Activated CD8-positive, alpha-beta memory T cell treated with anti-CD3 and anti-CD28 coated beads, Interleukin-2, amount 50 U/mL, for 4 hours (primary cell): ENCODE measurements around the gene CEBPZ.
"Not testable (repeated sequence)": the region's sequence is repeated elsewhere in the genome, so short reads cannot be mapped to it uniquely, and the experiment has no call there.

Experiments
- DNase-seq: peaks from one replicate; pipeline ENCODE4 v3.0.0-alpha.2; 2020

The CEBPZ gene, protein sequence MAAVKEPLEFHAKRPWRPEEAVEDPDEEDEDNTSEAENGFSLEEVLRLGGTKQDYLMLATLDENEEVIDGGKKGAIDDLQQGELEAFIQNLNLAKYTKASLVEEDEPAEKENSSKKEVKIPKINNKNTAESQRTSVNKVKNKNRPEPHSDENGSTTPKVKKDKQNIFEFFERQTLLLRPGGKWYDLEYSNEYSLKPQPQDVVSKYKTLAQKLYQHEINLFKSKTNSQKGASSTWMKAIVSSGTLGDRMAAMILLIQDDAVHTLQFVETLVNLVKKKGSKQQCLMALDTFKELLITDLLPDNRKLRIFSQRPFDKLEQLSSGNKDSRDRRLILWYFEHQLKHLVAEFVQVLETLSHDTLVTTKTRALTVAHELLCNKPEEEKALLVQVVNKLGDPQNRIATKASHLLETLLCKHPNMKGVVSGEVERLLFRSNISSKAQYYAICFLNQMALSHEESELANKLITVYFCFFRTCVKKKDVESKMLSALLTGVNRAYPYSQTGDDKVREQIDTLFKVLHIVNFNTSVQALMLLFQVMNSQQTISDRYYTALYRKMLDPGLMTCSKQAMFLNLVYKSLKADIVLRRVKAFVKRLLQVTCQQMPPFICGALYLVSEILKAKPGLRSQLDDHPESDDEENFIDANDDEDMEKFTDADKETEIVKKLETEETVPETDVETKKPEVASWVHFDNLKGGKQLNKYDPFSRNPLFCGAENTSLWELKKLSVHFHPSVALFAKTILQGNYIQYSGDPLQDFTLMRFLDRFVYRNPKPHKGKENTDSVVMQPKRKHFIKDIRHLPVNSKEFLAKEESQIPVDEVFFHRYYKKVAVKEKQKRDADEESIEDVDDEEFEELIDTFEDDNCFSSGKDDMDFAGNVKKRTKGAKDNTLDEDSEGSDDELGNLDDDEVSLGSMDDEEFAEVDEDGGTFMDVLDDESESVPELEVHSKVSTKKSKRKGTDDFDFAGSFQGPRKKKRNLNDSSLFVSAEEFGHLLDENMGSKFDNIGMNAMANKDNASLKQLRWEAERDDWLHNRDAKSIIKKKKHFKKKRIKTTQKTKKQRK

DNA sequence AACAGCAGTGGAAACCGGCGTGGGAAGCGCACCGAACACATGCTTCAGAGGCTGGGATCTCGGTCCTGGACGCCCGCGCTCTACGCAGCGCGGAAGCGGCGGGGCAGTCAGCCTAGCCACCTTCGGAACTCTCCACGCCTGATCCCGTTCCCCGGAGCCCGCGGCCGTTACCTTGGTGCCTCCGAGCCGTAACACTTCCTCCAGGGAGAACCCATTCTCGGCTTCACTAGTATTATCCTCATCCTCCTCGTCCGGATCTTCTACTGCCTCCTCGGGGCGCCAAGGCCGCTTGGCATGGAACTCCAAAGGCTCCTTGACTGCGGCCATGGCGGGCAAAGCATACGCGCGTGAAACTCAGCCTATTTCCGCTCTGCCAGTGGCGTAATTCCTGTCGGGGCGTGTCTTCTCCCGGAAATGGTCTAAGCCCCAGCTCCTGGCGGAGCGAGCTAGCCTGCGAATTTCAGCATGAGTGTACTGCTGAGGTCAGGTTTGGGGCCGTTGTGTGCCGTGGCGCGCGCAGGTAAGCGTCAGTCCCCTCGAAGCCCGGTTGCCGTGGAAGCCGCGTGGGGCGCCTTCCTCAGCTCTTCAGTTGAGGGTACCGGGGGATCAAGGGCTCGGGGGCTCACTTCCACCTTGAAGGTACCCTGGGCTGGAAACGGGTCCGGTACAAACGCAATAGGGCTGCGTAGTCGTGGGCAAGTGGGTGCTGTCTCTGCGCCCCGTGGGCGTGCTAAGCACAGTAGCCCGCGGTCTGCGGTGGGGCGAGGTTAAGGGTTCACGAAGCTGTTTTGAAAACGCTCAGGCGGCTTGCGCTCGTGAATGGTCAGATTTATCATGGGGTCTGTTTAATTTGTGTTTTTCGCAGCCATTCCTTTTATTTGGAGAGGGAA lies at the start of gene CEBPZ, which contains the start of gene NDUFAF7:
Gene CEBPZ, minus strand, starts transcription at position 356 of the 890 bp plus-strand sequence. Its CDS starts 29 bp downstream, at position 327.
Gene NDUFAF7, plus strand, starts transcription at position 418 of the 890 bp plus-strand sequence. Its CDS starts 48 bp downstream, at position 466.
- DNase-seq, result peak; percentile 86

DNA sequence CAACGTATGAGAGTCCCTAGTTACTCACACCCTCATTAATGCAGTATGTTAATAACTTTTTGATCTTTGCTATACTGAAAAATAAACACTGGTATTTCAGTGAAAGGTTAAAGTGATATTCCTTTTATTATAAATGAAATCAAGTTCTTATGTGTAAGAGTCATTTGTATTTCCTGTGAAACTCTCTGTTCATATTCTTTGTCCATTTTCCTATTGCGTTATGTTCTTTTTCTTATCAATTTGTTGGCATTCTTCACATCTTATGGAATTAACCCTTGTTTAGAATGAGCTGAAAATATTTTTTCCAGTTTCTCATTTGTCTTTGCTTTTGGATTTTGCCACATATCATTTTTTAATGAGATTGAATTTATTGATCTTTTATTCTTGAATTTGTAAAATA lies 44.9 kb upstream of the CEBPZ start:
- no peak for DNase-seq

DNA sequence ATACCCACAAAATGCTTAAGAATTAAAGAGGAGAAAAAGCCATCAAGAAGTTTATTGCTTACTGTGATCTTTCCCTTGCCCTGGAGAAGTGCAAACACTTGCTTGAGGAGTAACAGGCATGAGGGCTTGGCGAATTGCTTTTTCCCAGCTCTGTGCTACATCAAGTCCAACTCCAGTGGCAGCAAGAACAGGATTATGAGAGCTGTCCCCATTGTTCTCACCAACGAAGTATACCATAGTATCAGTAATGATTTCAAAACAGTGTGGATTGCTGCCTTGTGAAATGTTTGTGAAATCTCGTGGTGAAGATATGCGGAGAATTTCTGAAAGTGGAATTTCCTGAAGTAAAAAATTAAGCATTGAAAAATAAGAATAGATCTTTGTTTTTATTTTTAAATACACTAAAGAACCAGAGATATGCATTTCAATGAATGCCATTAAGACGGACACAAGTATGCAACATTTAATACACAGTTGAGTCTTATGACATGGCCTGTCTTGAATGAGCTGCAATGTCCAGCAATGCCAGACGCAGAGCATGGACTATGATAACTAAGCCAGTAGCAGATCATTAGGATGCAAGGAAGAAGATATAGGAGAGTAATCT lies 43.1 kb upstream of the CEBPZ start:
- DNase-seq, result no peak

DNA sequence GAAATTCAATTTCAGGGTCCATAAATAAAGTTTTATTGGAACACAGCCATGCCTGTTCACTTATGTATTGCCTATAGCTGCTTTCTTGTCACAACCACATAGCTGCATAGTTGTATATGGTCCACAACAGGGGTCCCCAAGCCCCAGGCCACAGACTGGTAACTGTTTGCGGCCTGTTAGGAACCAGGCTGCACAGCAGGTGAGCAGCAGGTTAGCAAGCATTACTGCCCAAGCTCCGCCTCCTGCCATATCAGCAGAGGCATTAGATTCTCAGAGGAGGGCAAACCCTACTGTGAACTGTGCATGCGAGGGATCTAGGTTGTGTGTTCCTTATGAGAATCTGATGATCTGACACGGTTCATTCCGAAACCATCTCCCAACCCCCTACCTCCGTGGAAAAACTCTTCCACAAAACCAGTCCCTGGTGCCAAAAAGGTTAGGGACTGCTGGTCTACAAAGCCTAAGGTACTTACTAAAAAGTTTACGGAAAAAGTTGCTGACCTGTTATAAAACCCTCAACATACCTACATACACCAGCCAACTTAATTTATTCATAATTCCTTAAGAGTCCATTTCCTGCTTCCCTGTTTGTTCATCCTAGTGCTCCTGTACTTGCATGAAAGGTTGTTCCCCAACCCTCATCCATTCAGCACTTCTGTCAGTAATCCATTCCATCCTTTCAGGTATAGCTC lies 40.1 kb upstream of the CEBPZ start:
- no peak for DNase-seq

DNA sequence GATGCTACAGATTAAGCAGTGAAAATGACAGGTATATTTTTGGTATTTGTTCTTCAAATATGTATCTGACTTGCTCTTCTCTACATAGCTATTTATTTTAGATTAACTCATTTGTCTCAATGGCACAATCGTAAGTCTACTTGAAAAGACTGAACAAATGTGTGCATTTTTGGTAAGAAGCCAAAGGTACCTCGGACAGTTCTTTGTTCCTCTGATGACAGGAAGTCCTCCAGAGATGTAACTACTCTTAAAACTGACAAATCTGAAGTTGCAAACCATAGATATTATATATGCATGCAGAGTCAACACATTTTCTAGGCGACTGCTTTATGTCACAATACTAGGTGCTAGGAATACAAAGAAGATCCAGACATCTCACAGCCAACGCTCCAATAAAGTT lies 36.7 kb upstream of the CEBPZ start:
- DNase-seq, result no peak

DNA sequence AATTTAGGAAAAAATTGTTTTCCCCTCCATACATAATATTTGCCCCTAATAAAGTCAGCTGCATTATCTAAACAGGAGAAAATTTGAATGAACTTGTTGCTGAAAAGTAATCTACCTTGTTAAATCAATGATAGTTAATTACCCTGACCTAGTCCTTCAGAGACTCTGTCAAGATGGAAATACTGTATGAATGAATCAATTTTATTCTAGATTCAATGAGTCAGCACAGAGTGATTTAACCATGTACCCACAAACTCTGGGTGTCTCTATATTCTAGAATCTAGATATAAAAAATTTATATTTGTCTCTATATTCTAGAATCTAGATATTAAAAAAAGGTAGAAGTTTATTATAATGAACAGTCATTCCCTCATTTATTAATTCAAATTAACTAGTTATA lies 36.3 kb upstream of the CEBPZ start:
- DNase-seq, result no peak

DNA sequence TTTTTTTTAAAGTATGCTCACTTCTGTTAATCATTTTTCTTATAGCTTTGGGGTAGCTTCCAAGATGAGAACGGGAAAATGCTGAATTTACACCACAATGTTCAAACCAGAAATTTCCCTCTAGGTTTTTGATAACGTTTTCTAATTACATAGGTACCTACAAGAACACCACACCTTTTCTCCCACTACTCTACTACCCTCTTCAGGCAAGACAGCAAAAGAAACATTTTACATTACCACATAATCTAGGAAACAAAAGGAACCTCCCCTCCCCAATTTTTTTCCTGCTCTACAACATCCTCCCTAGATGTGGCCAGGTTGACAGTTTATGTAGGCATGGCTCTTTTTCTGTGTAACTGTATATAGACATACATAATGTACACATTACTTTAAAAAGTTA lies 32.4 kb upstream of the CEBPZ start:
- DNase-seq, result no peak

DNA sequence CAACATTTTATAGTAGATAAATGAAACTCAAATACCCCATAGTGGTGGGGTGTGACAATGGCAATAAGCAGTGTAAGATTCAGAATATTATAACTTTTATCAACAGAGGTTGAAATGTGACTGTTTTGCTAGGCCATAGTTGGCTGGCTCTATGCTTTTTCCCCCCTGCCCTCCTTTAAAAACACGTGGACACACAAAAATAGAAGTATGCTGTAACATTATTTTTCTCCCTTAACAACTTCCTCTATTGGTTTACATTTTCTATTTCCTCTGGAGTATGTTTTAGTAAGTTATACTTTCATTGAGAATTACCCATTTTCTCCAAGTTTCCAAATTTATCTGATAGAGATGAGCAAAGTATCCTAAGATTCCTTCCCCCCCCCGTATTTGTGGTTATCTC lies 31.1 kb upstream of the CEBPZ start:
- DNase-seq, result no peak

DNA sequence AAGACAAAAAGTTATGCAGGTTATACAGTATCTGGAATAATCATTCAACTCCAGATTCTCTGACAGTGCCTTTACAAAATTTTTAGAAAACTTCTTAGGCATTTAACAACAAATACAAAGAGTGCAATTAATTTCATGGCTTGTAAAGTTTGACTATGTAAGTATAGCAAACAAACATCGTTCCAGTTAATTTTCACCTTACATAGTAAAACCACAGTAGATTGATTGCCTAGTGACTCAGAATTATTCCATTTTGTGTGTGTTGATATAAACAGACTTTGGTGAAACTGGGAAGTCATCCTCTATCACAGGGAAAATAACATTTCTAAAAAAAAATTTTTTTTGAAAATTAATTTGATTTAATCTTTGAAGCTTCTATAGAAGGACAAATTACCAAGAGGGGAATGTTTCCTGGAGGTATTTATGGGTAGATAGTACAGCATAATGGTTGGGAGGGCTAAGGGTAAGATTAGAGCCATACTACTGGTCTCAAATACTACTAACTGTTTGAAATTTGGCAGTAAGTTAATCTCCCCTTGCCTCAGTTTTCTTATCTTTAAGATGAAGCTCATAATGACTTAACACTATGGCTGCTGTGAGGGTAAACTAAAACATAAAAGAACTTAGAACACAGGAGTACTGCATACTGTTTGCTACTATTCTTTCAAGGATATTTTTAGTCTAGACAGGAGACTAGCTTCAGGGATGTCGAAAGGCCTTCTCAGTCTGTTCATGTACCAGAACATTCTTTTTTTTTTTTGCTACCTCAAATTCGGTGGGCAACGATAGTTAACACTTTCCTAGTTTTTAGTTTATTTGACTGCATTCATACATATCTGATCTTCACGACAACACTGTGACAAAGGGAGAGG lies 19.7 kb upstream of the CEBPZ start:
- DNase-seq, result no peak

DNA sequence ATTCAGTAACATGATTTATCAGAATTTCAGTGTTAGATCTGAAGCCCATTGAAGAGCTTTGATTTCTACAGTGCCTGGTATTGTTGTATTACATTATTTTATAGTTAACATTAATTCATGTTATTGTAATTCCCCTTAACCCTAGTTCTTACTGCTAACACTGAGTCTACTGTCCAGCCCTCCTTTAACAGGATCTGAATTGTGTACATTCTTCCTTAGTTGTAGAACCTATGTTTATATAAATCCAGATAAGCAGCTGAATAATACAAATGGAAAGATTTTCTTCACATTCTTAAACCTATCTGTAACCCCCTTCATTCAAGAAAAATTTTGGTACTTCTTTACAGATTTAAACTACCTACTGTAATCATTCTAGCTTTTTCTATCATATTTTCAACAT lies 14.8 kb upstream of the CEBPZ start:
- DNase-seq, result no peak

DNA sequence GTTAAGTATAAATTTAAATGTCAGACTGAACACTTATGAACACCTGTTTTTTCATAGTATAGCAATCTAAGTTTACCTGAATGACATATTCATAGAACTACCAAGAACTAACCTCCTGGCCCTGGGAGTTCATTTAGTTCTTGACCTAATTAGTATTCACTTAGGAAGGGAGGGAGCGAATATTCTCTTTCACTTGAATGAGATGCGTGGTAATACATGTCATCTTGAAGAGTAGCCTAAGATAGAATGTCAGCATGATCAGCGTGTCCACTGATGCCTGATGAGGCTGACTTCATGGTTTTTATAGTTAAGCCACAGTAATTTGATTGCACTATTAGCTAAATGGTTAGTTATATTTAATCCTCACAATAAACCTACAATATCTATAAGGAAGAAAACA lies 13.4 kb upstream of the CEBPZ start:
- DNase-seq, result no peak

DNA sequence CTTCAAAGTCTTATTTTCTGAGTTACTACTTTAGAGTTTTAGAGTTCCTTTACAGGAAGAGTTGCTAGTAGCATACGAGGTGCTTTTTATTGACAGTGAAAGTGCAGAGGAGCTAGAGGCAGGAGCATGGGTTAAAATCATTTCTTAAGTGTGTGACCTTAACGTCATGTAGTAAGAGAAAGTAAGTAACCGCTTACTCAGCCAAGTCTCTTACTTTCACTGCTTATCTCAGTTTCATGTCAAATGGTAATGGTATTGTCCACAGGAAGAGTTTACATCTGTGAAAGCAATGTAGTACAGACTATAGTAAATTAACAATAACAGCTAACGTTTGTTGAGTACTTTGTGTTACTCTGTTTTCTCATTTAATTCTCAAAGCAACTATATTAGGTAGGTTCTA lies 12.6 kb upstream of the CEBPZ start:
- DNase-seq, result no peak

DNA sequence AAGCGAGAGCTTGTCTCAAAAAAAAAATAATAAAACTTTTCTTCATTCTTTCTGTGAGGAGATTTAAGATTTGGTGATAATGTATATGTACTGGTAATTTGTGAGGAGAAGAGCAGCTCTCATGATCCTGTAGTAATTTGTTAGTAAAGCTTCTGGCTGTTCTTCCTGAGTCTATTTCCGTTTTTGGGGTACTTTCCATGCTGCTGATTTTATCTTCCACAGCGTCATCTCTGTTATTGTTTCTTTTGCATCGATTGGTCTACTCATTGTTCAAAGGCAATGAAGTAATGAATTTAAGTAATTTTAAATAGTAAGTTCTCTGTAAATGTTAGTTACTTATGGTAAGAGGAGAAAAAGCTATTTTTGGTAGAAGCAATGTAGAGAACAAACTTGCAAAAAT lies 12.0 kb upstream of the CEBPZ start:
- no peak for DNase-seq

DNA sequence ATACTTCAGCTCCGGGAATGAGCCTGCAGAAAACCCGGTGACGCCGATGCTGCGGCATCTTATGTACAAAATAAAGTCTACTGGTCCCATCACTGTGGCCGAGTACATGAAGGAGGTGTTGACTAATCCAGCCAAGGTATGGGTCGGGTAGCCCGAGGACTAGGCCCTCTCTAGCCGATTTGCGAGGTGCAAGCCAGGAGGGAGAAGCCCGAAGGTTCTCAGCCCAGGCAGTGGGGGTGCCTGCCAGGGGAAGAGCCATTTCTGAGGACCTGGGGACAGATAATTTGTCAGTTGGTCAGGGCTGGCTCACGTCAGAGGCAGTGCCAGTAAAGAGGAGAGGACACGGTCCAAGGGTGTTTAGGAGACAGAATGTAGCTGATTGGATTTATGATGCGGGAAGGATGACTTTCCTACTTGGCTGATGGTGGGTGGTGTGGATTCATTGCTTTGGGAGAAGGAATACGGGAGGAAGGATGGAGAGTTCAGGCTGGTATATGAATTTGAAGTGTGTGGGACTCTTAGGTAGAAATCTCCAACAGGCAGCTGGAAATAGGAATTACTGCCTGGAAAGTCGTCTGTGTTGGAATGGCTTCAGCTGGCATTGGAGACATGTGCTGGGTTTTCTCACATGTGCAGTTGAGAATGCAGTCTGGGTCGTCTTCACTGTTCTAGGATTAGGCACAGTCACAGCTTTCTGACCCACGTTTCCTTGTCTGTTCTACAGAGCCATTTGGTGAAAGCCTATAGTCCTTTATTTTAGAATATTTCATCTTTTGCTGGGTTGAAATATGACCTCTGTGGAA lies 936 bp upstream of the CEBPZ start:
- peak; percentile 15 for DNase-seq

DNA sequence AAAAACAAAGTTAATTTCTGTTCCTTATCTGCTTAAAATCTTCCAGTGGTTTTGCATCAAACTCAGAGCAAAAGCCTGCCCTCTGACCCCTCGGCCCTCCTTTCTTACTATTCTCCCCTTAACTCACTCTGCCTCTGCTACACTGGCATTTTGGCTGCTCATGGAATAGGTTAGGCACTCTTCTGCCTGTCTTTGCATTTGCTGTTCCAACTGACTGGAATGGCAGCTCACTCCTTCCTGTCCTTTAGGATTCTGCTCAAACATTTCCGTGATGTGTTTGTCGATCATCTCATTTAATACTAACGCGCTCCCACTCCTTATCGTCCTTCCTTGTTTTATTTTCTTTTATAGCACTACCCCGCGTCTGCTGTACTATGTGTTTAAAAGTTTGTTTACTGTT lies 815 bp downstream of the CEBPZ start:
- DNase-seq, result no peak

DNA sequence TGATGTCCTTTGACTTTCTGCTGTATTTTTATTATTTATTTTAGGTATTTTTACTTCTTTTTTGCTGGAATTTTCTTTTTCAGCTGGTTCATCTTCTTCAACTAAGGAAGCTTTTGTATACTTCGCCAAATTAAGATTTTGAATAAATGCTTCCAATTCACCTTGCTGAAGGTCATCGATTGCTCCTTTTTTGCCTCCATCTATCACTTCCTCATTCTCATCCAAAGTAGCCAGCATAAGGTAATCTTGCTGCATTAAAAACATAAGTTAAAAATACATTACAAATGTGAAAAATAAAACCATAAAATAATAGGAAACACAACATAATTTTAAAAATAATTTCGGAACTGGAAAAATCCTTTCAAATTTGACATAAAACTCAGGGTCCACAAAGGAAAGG lies 2.6 kb downstream of the CEBPZ start:
- DNase-seq, result no peak

DNA sequence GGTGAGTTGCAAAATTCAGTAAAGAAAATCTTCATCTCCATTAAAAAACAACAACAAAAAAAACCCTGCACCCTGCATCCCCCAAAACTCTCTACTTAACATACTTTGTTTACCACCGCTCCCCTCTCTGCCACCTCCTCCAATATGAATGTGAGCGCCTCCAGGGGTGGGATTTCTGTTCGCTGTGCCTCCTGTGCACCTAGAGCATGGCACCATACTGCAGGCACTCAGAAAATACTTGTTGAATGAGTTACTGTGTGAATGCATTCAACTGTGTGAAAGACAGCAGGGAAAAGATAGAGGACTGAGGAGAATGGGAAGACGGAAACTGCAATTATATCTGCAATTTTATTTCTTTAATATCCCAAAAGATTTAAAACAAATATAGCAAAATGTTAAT lies 4.5 kb downstream of the CEBPZ start:
- no peak for DNase-seq

DNA sequence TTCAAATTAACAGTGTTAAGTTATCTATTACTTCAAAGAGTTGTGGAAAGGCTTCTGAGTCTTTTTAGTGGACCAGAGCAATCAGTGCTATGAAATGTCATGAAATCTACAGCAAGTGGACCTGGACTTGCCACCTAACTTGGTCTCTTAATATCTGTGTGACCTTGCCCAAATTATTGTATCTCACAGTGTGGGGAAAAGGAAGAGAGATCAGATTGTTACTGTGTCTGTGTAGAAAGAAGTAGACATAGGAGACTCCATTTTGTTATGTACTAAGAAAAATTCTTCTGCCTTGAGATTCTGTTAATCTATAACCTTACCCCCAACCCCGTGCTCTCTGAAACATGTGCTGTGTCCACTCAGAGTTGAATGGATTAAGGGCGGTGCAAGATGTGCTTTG lies 6.3 kb downstream of the CEBPZ start:
- not testable (repeated sequence) for DNase-seq

DNA sequence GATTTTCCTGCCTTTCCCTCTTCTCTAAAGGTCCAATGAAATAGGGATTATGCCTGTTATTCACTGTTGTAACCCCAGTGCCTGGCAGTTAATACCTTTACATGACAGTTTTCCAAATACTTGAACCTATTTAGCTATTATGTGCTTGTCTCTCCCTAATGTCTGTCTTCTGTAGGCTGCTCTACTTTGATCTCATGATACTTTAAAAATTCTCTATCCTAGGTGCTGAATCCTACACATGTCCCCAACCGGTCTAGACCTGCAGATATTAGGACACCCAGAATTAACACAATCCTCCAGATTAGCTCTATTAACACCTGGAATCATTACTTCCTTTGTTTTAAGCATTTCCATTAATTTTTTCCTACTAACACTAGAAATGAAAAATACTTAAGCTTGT lies 7.3 kb downstream of the CEBPZ start:
- no peak for DNase-seq

DNA sequence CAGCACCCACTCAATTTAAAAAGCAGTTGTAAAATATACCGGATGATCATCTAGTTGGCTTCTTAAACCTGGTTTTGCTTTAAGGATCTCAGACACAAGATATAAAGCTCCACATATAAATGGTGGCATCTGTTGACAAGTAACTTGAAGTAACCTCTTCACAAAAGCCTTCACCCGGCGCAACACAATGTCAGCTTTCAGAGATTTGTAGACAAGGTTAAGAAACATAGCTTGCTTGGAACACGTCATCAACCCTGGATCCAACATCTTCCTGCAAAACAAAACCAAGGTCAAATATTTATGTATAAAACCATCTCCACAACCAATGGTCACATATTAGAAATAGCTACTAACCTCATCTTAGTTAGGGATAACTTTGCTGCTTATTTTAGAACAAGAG lies 8.3 kb downstream of the CEBPZ start:
- no peak for DNase-seq
